WTC11 (cell line): Measurements from ENCODE around the gene SLC7A6OS. TPM values are rescaled to one million over a fixed set of nuclear protein-coding genes. Genes with fewer than 3 reads are reported as not detected.

ENCODE experiments used
- ATAC-seq: fragments of 200-7000 bp; cut with Tn5 transposase; 2 replicates; pipeline ENCODE4 v1.10.0; 2021; ENCODE audit warnings: mild to moderate bottlenecking, moderate library complexity
- CTCF ChIA-PET: fragments of 300-600 bp; sonication (Branson Sonifier 250); formaldehyde crosslinking; loops from one replicate; lab custom pipeline; 2021; ENCODE audit warnings: antibody characterized with exemption; lab: Charles Lee
- POLR2A ChIA-PET: fragments of 350-600 bp; sonication (Branson Sonifier 250); formaldehyde crosslinking; loops from one replicate; lab custom pipeline; 2021; ENCODE audit warnings: antibody characterized with exemption; lab: Charles Lee
- DNase-seq: peaks from one replicate; pipeline ENCODE4 v3.0.0; 2021; ENCODE audit warnings: low spot score
- H3K27ac Mint-ChIP-seq: 2 replicates; pipeline ENCODE4 v1.8.0; 2021; ENCODE audit warnings: mixed read lengths
- H3K27me3 Mint-ChIP-seq: 2 replicates; pipeline ENCODE4 v1.8.0; 2021; ENCODE audit warnings: low read depth, mild to moderate bottlenecking, moderate library complexity, mixed read lengths
- H3K36me3 Mint-ChIP-seq: 2 replicates; pipeline ENCODE4 v1.8.0; 2021; ENCODE audit warnings: mixed read lengths
- H3K4me1 Mint-ChIP-seq: 2 replicates; pipeline ENCODE4 v1.8.0; 2022; ENCODE audit warnings: mixed read lengths
- H3K4me3 Mint-ChIP-seq: 2 replicates; pipeline ENCODE4 v1.8.0; 2021; ENCODE audit warnings: mild to moderate bottlenecking, moderate library complexity, mixed read lengths
- H3K9me3 Mint-ChIP-seq: 2 replicates; pipeline ENCODE4 v1.8.0; 2021; ENCODE audit warnings: mixed read lengths
- ATF1 ChIP-seq: sonication (generic); formaldehyde crosslinking; IDR thresholded peaks from 2 replicates; pipeline ENCODE4 v1.8.1; 2023; ENCODE audit warnings: mild to moderate bottlenecking, moderate library complexity, missing genetic modification reagents
- ELF4 ChIP-seq: sonication (generic); formaldehyde crosslinking; IDR thresholded peaks from 2 replicates; pipeline ENCODE4 v1.8.1; 2022; ENCODE audit warnings: low read depth, mild to moderate bottlenecking, moderate library complexity, missing genetic modification reagents
- FOXJ3 ChIP-seq: sonication (generic); formaldehyde crosslinking; IDR thresholded peaks from 2 replicates; pipeline ENCODE4 v1.9.0; 2021; ENCODE audit warnings: missing genetic modification reagents, mild to moderate bottlenecking, borderline replicate concordance
- FOXP1 ChIP-seq: sonication (generic); formaldehyde crosslinking; IDR thresholded peaks from 2 replicates; pipeline ENCODE4 v1.8.0; 2022; ENCODE audit warnings: missing genetic modification reagents, mild to moderate bottlenecking, moderate library complexity, borderline replicate concordance
- IRF2 ChIP-seq: sonication (generic); formaldehyde crosslinking; IDR thresholded peaks from 2 replicates; pipeline ENCODE4 v1.8.0; 2022; ENCODE audit warnings: low read depth, missing genetic modification reagents, borderline replicate concordance
- KAT7 ChIP-seq: sonication (generic); formaldehyde crosslinking; IDR thresholded peaks from 2 replicates; pipeline ENCODE4 v1.8.1; 2023; ENCODE audit warnings: missing genetic modification reagents, mild to moderate bottlenecking, borderline replicate concordance
- NFATC4 ChIP-seq: fragments of 250-450 bp; sonication (Bioruptor Pico); IDR thresholded peaks from 2 replicates; pipeline ENCODE4 v1.9.0; 2021; ENCODE audit warnings: mild to moderate bottlenecking
- NR1H2 ChIP-seq: sonication (generic); formaldehyde crosslinking; IDR thresholded peaks from 2 replicates; pipeline ENCODE4 v1.9.0; 2021; ENCODE audit warnings: mild to moderate bottlenecking, moderate library complexity, missing genetic modification reagents
- NR3C1 ChIP-seq: sonication (generic); formaldehyde crosslinking; conservative IDR thresholded peaks from 2 replicates; pipeline ENCODE4 v1.8.1; 2023; ENCODE audit warnings: low read depth, mild to moderate bottlenecking, missing genetic modification reagents
- SMAD4 ChIP-seq: sonication (generic); formaldehyde crosslinking; IDR thresholded peaks from 2 replicates; pipeline ENCODE4 v1.8.0; 2022; ENCODE audit warnings: mild to moderate bottlenecking, missing genetic modification reagents
- TEAD1 ChIP-seq: sonication (generic); formaldehyde crosslinking; IDR thresholded peaks from 2 replicates; pipeline ENCODE4 v1.8.0; 2022; ENCODE audit warnings: mild to moderate bottlenecking, missing genetic modification reagents
- TP53 ChIP-seq: sonication (generic); formaldehyde crosslinking; IDR thresholded peaks from 2 replicates; pipeline ENCODE4 v1.8.1; 2023; ENCODE audit warnings: mild to moderate bottlenecking, missing genetic modification reagents
- ZBTB21 ChIP-seq: sonication (generic); formaldehyde crosslinking; IDR thresholded peaks from 2 replicates; pipeline ENCODE4 v1.8.1; 2023; ENCODE audit warnings: mild to moderate bottlenecking, missing genetic modification reagents, borderline replicate concordance
- ZNF232 ChIP-seq: sonication (generic); formaldehyde crosslinking; IDR thresholded peaks from 2 replicates; pipeline ENCODE4 v1.8.0; 2022; ENCODE audit warnings: mild to moderate bottlenecking, missing genetic modification reagents
- ZNF423 ChIP-seq: fragments of 250-450 bp; sonication (Bioruptor Pico); IDR thresholded peaks from 2 replicates; pipeline ENCODE4 v2.1.2; 2022; ENCODE audit warnings: mild to moderate bottlenecking, moderate library complexity
- total RNA-seq: library from RNA; stranded (reverse); gene quantifications from 3 replicates; pipeline ENCODE4 v1.2.3, GENCODE V29; 2021
- TF ChIP-seq, protein P1 (sequence below): fragments of 250-450 bp; sonication (Bioruptor Pico); IDR thresholded peaks from 2 replicates; pipeline ENCODE4 v2.1.2; 2022; ENCODE audit warnings: mild to moderate bottlenecking, moderate library complexity
- TF ChIP-seq, protein P2 (sequence below): sonication (generic); formaldehyde crosslinking; IDR thresholded peaks from 2 replicates; pipeline ENCODE4 v1.8.0; 2022; ENCODE audit warnings: mild to moderate bottlenecking, missing genetic modification reagents
- TF ChIP-seq, protein P3 (sequence below): sonication (generic); formaldehyde crosslinking; IDR thresholded peaks from 2 replicates; pipeline ENCODE4 v1.8.1; 2022; ENCODE audit warnings: low read depth, missing genetic modification reagents, borderline replicate concordance
- TF ChIP-seq, protein P4 (sequence below): sonication (generic); formaldehyde crosslinking; IDR thresholded peaks from 2 replicates; pipeline ENCODE4 v1.8.1; 2022; ENCODE audit warnings: mild to moderate bottlenecking, missing genetic modification reagents, moderate library complexity, borderline replicate concordance
- TF ChIP-seq, protein P5 (sequence below): fragments of 250-450 bp; sonication (Bioruptor Pico); IDR thresholded peaks from 2 replicates; pipeline ENCODE4 v1.9.0; 2021; ENCODE audit warnings: mild to moderate bottlenecking

SLC7A6OS gene
- total RNA-seq, 1 experiment from 2014 or later = 22.6 TPM

DNA sequence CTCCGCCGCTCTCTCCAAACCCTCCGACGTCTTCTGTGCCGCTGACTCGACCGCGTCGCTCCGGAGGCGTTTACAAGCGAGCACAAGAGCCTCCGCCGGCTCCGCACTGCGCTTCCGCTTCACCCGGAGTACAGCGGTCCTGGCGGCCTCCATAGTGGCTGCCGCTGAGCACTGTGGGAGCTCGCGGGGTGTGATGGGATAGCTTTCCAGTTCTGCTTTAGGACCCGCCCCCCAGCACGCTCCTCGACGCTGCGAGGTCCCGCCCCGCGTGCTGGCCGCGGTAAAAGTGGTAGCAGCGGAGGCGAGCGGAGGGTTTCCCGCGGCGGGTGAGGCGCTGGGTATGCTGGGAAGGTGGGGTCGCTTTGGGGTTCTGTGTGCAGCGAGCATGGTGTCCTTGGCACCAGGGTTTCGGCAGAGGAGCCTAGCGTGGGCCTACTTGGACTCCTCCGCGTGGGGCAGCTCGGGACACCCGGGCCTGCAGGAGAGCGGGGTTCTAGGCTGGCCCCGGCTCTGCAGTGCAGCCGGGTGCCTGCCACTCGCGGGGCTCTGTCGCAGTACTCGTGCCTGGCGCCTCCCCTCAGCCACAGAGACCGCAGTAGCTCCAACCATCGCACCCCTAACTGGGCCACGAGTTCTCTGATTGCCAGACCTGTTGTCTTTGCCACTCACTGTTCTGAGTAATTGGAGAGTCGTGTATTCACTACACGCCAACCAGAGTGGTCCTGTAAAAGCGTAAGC lies at the start of gene SLC7A6OS, which contains the start of gene PRMT7 (continued):
- TF ChIP-seq, protein P1, sequence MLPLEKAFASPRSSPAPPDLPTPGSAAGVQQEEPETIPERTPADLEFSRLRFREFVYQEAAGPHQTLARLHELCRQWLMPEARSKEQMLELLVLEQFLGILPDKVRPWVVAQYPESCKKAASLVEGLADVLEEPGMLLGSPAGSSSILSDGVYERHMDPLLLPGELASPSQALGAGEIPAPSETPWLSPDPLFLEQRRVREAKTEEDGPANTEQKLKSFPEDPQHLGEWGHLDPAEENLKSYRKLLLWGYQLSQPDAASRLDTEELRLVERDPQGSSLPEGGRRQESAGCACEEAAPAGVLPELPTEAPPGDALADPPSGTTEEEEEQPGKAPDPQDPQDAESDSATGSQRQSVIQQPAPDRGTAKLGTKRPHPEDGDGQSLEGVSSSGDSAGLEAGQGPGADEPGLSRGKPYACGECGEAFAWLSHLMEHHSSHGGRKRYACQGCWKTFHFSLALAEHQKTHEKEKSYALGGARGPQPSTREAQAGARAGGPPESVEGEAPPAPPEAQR (CRISPR knock-in tag) = no peak
- TF ChIP-seq ELF4 (CRISPR knock-in tag) (peak; percentile 63; the same call in 1 of the 2 replicates), ZNF232 (CRISPR knock-in tag) (peak; percentile 75; the same call in 1 of the 2 replicates), ZNF423 (CRISPR knock-in tag) (no peak), TP53 (CRISPR knock-in tag) (peak; percentile 86; the same call in 1 of the 2 replicates), NR3C1 (CRISPR knock-in tag) (no peak; the same call in 1 of the 2 replicates), IRF2 (CRISPR knock-in tag) (no peak), KAT7 (CRISPR knock-in tag) (peak; percentile 63; the same call in 1 of the 2 replicates), NR1H2 (CRISPR knock-in tag) (peak; percentile 89; the same call in 1 of the 2 replicates), ATF1 (peak; percentile 79; the same call in 1 of the 2 replicates), SMAD4 (CRISPR knock-in tag) (0 out of 2 replicates have a peak, but pooled peaks have one; percentile 73)
- TF ChIP-seq, protein P2, sequence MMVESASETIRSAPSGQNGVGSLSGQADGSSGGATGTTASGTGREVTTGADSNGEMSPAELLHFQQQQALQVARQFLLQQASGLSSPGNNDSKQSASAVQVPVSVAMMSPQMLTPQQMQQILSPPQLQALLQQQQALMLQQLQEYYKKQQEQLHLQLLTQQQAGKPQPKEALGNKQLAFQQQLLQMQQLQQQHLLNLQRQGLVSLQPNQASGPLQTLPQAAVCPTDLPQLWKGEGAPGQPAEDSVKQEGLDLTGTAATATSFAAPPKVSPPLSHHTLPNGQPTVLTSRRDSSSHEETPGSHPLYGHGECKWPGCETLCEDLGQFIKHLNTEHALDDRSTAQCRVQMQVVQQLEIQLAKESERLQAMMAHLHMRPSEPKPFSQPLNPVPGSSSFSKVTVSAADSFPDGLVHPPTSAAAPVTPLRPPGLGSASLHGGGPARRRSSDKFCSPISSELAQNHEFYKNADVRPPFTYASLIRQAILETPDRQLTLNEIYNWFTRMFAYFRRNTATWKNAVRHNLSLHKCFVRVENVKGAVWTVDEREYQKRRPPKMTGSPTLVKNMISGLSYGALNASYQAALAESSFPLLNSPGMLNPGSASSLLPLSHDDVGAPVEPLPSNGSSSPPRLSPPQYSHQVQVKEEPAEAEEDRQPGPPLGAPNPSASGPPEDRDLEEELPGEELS (CRISPR knock-in tag) = peak; percentile 84
- TF ChIP-seq, protein P3, sequence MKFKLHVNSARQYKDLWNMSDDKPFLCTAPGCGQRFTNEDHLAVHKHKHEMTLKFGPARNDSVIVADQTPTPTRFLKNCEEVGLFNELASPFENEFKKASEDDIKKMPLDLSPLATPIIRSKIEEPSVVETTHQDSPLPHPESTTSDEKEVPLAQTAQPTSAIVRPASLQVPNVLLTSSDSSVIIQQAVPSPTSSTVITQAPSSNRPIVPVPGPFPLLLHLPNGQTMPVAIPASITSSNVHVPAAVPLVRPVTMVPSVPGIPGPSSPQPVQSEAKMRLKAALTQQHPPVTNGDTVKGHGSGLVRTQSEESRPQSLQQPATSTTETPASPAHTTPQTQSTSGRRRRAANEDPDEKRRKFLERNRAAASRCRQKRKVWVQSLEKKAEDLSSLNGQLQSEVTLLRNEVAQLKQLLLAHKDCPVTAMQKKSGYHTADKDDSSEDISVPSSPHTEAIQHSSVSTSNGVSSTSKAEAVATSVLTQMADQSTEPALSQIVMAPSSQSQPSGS (CRISPR knock-in tag) = peak; percentile 83; the same call in 1 of the 2 replicates
- TF ChIP-seq, protein P4, sequence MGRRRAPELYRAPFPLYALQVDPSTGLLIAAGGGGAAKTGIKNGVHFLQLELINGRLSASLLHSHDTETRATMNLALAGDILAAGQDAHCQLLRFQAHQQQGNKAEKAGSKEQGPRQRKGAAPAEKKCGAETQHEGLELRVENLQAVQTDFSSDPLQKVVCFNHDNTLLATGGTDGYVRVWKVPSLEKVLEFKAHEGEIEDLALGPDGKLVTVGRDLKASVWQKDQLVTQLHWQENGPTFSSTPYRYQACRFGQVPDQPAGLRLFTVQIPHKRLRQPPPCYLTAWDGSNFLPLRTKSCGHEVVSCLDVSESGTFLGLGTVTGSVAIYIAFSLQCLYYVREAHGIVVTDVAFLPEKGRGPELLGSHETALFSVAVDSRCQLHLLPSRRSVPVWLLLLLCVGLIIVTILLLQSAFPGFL (CRISPR knock-in tag) = peak; percentile 79; the same call in 1 of the 2 replicates

DNA sequence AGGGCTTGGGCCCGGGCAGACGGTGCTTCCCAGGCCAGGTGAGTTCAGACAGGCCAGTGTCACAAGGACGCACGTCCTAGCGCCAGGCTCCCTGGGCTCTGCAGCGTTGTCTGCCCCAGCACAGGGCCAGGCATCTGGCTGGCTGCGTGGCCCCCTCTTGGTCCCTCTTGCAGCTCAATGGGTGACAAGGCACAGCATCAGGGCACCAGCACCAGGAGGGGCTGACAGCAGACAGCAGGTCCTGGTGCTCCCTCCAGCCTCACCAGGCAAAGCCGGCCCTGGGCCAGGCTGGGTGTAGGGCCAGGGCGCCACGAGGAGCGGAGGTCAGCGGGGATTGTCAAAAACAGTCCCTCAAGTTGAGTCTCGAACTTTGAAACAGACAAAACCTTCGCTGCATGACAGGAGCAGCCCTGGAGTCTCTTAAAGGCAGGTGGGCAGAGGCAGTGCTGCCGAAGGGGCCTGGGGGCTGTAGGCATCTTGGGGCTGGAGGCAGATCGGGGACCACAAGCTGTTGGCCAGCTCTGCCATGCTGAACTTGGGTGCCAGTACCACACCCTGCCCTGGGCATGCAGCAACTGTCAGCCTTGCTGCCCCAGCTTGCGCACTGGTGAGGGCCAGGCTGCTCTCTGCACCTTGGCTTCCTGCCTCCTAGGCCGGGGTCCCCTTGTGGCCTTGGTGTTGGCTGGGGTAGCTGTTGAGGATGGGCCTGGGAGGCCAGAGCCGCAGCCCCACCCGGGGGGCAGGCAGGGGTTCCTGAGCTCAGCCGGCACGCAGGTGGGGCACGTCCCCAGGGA lies 48.8 kb upstream of the SLC7A6OS start:
- H3K36me3 Mint-ChIP-seq = peaks cover 3% of the 10 kb centered on the region
- H3K27ac Mint-ChIP-seq = no peak overlapping the region
- POLR2A ChIA-PET = no interaction called here
- no peaks in the 10 kb centered on the region for H3K27me3 Mint-ChIP-seq
- CTCF ChIA-PET = interaction anchor here (0.8 to 2.6 kb wide), 3 partner anchors 10 to 150 kb away, joined by 4 to 11 read pairs (median 10); no protein-coding TSS in a partner anchor
- H3K9me3 Mint-ChIP-seq = no peaks in the 10 kb centered on the region
- ATAC-seq (no peak), DNase-seq (no peak)
- H3K4me1 Mint-ChIP-seq = peaks cover 11% of the 10 kb centered on the region; the same call in 1 of the 2 replicates
- H3K4me3 Mint-ChIP-seq = no peak overlapping the region
- TF ChIP-seq FOXJ3 (CRISPR knock-in tag) (no peak), ZBTB21 (CRISPR knock-in tag) (no peak), NR3C1 (CRISPR knock-in tag) (no peak), FOXP1 (CRISPR knock-in tag) (no peak), NFATC4 (CRISPR knock-in tag) (no peak), TEAD1 (CRISPR knock-in tag) (no peak), ELF4 (CRISPR knock-in tag) (no peak)
- TF ChIP-seq, protein P1 (CRISPR knock-in tag) = no peak
- TF ChIP-seq, protein P5, sequence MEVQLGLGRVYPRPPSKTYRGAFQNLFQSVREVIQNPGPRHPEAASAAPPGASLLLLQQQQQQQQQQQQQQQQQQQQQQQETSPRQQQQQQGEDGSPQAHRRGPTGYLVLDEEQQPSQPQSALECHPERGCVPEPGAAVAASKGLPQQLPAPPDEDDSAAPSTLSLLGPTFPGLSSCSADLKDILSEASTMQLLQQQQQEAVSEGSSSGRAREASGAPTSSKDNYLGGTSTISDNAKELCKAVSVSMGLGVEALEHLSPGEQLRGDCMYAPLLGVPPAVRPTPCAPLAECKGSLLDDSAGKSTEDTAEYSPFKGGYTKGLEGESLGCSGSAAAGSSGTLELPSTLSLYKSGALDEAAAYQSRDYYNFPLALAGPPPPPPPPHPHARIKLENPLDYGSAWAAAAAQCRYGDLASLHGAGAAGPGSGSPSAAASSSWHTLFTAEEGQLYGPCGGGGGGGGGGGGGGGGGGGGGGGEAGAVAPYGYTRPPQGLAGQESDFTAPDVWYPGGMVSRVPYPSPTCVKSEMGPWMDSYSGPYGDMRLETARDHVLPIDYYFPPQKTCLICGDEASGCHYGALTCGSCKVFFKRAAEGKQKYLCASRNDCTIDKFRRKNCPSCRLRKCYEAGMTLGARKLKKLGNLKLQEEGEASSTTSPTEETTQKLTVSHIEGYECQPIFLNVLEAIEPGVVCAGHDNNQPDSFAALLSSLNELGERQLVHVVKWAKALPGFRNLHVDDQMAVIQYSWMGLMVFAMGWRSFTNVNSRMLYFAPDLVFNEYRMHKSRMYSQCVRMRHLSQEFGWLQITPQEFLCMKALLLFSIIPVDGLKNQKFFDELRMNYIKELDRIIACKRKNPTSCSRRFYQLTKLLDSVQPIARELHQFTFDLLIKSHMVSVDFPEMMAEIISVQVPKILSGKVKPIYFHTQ = no peak
